H1 (cell line): ENCODE results near the gene LDLRAD4.

Experiments used
- BCL11A ChIP-seq, 2 experiments: IDR thresholded peaks; one replicate each; pipeline ENCODE4 v1.6.1; 2011; ENCODE audit warnings: low read depth in 2 of 2, low read length in 2 of 2, mild to moderate bottlenecking in 2 of 2
- CTCF ChIP-seq, 3 experiments: IDR thresholded peaks; 1 replicate in 2 of 3; 2 replicates in 1 of 3; pipeline versions ENCODE4 v1.5.1 to v1.6.1; 2011; ENCODE audit warnings: low read length in 3 of 3, mild to moderate bottlenecking in 3 of 3, inconsistent platforms in 2 of 3, low read depth in 1 of 3, moderate library complexity in 1 of 3; ENCODE audit not compliant: insufficient read depth in 1 of 3; ENCODE audit errors: control extremely low read depth in 1 of 3
- EZH2 ChIP-seq: fragments of 200-600 bp; sonication (generic); IDR thresholded peaks from 2 replicates; pipeline ENCODE4 v1.7.1; 2012; ENCODE audit warnings: low read depth, mild to moderate bottlenecking, moderate library complexity, low read length, inconsistent platforms; ENCODE audit not compliant: severe bottlenecking
- FOSL1 ChIP-seq: IDR thresholded peaks from 2 replicates; pipeline ENCODE4 v1.6.1; 2011; ENCODE audit warnings: mild to moderate bottlenecking, low read depth, low read length, moderate library complexity; ENCODE audit not compliant: insufficient read depth
- HDAC6 ChIP-seq: IDR thresholded peaks from one replicate; pipeline ENCODE4 v1.7.1; 2012; ENCODE audit warnings: low read depth, mild to moderate bottlenecking, inconsistent platforms, low read length, moderate library complexity
- JUND ChIP-seq: IDR thresholded peaks from 2 replicates; pipeline ENCODE4 v1.6.1; 2011; ENCODE audit warnings: mild to moderate bottlenecking, improper control_type of control experiment, low read length
- POLR2A ChIP-seq, 2 experiments: IDR thresholded peaks; 1 replicate in 1 of 2; 2 replicates in 1 of 2; pipeline ENCODE4 v1.6.1; 2011; ENCODE audit warnings: low read depth in 2 of 2, low read length in 2 of 2, mild to moderate bottlenecking in 2 of 2; ENCODE audit errors: control extremely low read depth in 1 of 2
- POLR2AphosphoS5 ChIP-seq: IDR thresholded peaks from 2 replicates; pipeline ENCODE4 v1.6.1; 2011; ENCODE audit warnings: low read depth, low read length
- SIRT6 ChIP-seq: IDR thresholded peaks from one replicate; pipeline ENCODE4 v1.7.1; 2012; ENCODE audit warnings: low read length, inconsistent platforms
- SP2 ChIP-seq: IDR thresholded peaks from 2 replicates; pipeline ENCODE4 v1.6.1; 2012; ENCODE audit warnings: mild to moderate bottlenecking, low read length, inconsistent platforms
- TAF7 ChIP-seq: optimal IDR thresholded peaks from 2 replicates; pipeline ENCODE3; 2011; ENCODE audit warnings: low read depth, mild to moderate bottlenecking, inconsistent platforms, low read length, moderate library complexity, borderline replicate concordance
- TCF12 ChIP-seq: IDR thresholded peaks from 2 replicates; pipeline ENCODE4 v1.6.1; 2011; ENCODE audit warnings: low read depth, mild to moderate bottlenecking, low read length

DNA sequence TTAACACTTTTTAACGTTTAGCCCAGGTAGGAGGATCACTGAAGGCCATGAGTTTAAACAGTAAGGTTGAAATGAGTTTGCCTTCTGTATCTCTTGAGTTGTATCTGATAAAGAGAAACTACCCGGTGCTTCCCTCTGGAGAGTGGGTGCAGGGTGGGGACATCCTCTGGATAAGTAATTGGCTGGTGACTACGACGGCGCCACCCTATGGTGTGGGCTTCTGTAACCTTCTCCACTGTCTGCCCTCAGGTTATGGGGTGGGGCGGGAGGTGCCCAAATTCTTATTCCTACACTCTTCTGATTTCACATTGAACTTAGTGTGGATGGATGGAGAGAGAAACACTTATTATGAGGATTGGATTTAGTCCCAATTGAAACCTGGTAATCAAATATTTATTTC is 68.8 kb downstream of the LDLRAD4 start:
- TF ChIP-seq POLR2AphosphoS5 (no peak), EZH2 (no peak), TCF12 (no peak), POLR2A (IDR thresholded peaks at IDR 0.05; ENCODE audit: control extremely low read depth in 1 of 2, low read depth in 2 of 2, low read length in 2 of 2) (no peak), SP2 (no peak), SIRT6 (no peak), CTCF (IDR thresholded peaks at IDR 0.05; ENCODE audit: control extremely low read depth in 1 of 3, insufficient read depth in 1 of 3, low read depth in 1 of 3, low read length in 3 of 3) (peak in 2 of 3 experiments; percentile 2 to 18; a peak in 2 of 4 replicates), BCL11A (IDR thresholded peaks at IDR 0.05; ENCODE audit: low read depth in 2 of 2, low read length in 2 of 2) (no peak), FOSL1 (no peak), JUND (no peak), TAF7 (no peak), HDAC6 (no peak)
